IMR-90 (cell line): Measurements from ENCODE around the gene ABAT. TPM values are rescaled to one million over a fixed set of nuclear protein-coding genes. Genes with fewer than 3 reads are reported as not detected.

Experiments used
- polyA plus RNA-seq, 3 experiments: library from polyadenylated mRNA; depleted of rRNA; stranded (reverse); fragments of >200 nt; gene quantifications; 2 replicates each; pipeline ENCODE4 v1.2.3, GENCODE V29; 2012; ENCODE audit warnings: low replicate concordance in 1 of 3
- total RNA-seq: library from RNA; depleted of rRNA; stranded (reverse); fragments of >200 nt; gene quantifications from 2 replicates; pipeline ENCODE4 v1.2.3, GENCODE V29; 2012
- TF ChIP-seq, protein P1 (sequence below): conservative IDR thresholded peaks from 2 replicates; pipeline ENCODE4 v1.5.1; 2012; ENCODE audit warnings: mild to moderate bottlenecking, low read depth, low read length, improper control_type of control experiment

ABAT gene
- total and polyA plus RNA-seq, 2 of the 4 experiments (the other 2 are of a cell fraction), result 4.5 to 6.9 TPM

DNA sequence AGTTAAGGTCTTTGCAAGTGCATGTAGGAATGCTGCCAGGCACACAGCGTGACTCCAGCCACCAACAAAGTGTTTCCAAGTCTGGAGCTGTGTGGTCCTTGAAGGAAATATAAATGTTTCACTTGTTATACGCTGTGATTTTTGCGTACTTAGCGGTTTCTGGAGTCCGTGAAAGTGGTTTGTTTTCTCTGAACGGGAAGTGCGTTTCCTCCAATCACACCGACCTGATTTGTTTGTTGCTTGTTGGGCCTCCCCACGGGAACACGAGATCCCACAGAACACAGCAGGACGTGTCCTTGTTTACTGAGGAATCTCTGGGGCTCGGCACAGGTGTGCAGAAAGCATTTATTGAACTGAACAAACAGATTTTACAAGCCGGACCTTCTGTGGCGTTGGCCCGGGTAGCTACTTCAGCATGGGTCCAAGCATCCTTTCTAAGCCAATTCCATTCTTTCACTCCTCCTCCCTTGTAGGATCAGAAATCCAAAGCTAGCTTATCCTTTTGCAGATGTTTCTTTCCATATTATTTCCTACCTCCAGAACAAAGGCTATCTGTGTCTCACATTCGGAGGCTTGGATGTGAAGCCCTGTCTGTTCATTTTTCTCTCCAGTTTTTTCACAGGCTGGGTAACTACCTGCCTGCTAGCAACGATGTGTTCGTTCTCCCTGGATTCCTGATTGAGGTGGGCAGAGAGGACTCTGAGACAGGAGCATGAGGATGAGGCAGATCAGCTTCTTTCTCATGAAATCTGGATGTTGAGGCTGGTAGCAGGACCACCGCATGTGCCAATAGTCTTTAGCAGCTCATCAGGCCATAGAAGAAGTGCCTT is 44.6 kb downstream of the ABAT start (continued):
- TF ChIP-seq, protein P1, sequence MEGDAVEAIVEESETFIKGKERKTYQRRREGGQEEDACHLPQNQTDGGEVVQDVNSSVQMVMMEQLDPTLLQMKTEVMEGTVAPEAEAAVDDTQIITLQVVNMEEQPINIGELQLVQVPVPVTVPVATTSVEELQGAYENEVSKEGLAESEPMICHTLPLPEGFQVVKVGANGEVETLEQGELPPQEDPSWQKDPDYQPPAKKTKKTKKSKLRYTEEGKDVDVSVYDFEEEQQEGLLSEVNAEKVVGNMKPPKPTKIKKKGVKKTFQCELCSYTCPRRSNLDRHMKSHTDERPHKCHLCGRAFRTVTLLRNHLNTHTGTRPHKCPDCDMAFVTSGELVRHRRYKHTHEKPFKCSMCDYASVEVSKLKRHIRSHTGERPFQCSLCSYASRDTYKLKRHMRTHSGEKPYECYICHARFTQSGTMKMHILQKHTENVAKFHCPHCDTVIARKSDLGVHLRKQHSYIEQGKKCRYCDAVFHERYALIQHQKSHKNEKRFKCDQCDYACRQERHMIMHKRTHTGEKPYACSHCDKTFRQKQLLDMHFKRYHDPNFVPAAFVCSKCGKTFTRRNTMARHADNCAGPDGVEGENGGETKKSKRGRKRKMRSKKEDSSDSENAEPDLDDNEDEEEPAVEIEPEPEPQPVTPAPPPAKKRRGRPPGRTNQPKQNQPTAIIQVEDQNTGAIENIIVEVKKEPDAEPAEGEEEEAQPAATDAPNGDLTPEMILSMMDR, result no peak
